RWPE1 (cell line): ENCODE data around the gene CRIP2.
A peak's percentile ranks its signal among the peaks of the same experiment; 100 is the strongest.

ENCODE experiments used
- CTCF ChIA-PET: fragments of 350-600 bp; sonication (Branson Sonifier 250); formaldehyde crosslinking; extraction: SDS; loops from one replicate; lab custom pipeline; 2021; lab: Yijun Ruan, JAX
- POLR2A ChIA-PET: fragments of 400-600 bp; formaldehyde crosslinking; extraction: SDS; loops from one replicate; lab custom pipeline; 2020; ENCODE audit warnings: antibody characterized with exemption; ENCODE audit not compliant: low non-redundant PET; lab: Yijun Ruan, JAX
- DNase-seq: peaks from one replicate; pipeline ENCODE4 v3.0.0; 2012; ENCODE audit warnings: low spot score
- H3K27ac ChIP-seq: fragments of 450-650 bp; 2 replicates; pipeline ENCODE4 v1.5.1; 2017
- TF ChIP-seq, protein P1 (sequence below): fragments of 450-650 bp; conservative IDR thresholded peaks from 2 replicates; pipeline ENCODE4 v1.5.1; 2017; ENCODE audit warnings: low read depth, mild to moderate bottlenecking

CRIP2 gene

GRCh38 chr14:105478398-105479251, 4.0 kb downstream of the CRIP2 start:
- POLR2A ChIA-PET = no interaction called here
- CTCF ChIA-PET = no interaction called here
- TF ChIP-seq, protein P1, sequence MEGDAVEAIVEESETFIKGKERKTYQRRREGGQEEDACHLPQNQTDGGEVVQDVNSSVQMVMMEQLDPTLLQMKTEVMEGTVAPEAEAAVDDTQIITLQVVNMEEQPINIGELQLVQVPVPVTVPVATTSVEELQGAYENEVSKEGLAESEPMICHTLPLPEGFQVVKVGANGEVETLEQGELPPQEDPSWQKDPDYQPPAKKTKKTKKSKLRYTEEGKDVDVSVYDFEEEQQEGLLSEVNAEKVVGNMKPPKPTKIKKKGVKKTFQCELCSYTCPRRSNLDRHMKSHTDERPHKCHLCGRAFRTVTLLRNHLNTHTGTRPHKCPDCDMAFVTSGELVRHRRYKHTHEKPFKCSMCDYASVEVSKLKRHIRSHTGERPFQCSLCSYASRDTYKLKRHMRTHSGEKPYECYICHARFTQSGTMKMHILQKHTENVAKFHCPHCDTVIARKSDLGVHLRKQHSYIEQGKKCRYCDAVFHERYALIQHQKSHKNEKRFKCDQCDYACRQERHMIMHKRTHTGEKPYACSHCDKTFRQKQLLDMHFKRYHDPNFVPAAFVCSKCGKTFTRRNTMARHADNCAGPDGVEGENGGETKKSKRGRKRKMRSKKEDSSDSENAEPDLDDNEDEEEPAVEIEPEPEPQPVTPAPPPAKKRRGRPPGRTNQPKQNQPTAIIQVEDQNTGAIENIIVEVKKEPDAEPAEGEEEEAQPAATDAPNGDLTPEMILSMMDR = no peak
- H3K27ac ChIP-seq = peak overlapping the region; percentile 100
- DNase-seq = no peak

- ChIA-PET POLR2A (no interaction called here), CTCF (no interaction called here)
- H3K27ac ChIP-seq = peak overlapping the region; percentile 100
- no peak for DNase-seq
- TF ChIP-seq, protein P1 = no peak
These were observed 5.0 kb downstream of the CRIP2 start for GRCh38 chr14:105479431-105480158.

DNA sequence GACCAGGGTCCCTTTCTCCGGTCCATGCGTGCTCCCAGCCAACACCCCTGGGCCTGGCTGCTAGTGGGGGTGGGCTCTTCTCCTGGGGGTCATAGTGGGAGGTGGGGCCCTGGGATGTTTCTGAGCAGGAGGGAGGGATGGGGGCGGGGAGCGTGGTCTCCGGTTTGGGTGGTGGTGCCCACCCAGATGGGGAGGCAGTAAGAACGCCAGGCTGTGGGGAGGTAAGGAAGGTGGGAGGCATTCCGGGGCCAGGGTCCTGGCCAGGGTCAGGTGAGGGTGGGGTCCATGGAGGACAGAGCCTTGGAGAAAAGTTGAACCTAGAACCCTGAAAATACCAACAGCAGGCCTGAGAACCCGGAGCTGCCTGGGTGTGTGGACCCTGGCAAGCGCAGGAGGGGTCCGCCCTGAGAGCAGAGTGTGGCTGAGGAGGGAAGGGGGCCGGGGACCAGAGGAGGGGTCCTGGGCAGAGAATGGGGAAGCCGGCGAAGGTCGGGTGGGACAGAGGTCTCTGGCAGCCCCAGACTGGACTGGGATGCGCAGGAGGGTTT, 5.7 kb downstream of the CRIP2 start:
- DNase-seq = no peak
- ChIA-PET CTCF (interaction anchor here (0.6 to 2.7 kb wide), 19 partner anchors 8 to 940 kb away, joined by 3 to 24 read pairs (median 4); partner anchors contain the start of gene TMEM121), POLR2A (interaction anchor here (0.5 to 0.9 kb wide), 2 partner anchors 12 to 512 kb away, joined by 3 read pairs; no protein-coding TSS in a partner anchor)
- peak overlapping the region; percentile 100 for H3K27ac ChIP-seq
- TF ChIP-seq, protein P1 = no peak

- CTCF ChIA-PET = interaction anchor here (0.6 to 2.7 kb wide), 20 partner anchors 9 to 939 kb away, joined by 3 to 24 read pairs (median 4); partner anchors contain the start of gene TMEM121
- TF ChIP-seq, protein P1 = peak; percentile 96
- DNase-seq = peak; percentile 77
- POLR2A ChIA-PET = interaction anchor here (0.5 to 0.9 kb wide), 2 partner anchors 13 to 513 kb away, joined by 3 read pairs; no protein-coding TSS in a partner anchor
- H3K27ac ChIP-seq = peak overlapping the region; percentile 100
These were observed 6.5 kb downstream of the CRIP2 start for GRCh38 chr14:105480807-105481801.

- DNase-seq = peak; percentile 93
- TF ChIP-seq, protein P1 = no peak
- ChIA-PET CTCF (interaction anchor here (0.7 to 2.7 kb wide), 5 partner anchors 8 to 51 kb away, joined by 3 to 24 read pairs (median 10); no protein-coding TSS in a partner anchor), POLR2A (no interaction called here)
- peak overlapping the region; percentile 100 for H3K27ac ChIP-seq
These were observed 7.4 kb downstream of the CRIP2 start for GRCh38 chr14:105481886-105482457.
